HG03175 (cell line): Measurements from ENCODE around the gene C10orf88.

Source experiments
- ATAC-seq: cut with Tn5 transposase; IDR thresholded peaks from one replicate; pipeline ENCODE4 v1.9.1; 2021; ENCODE audit warnings: mild to moderate bottlenecking, moderate library complexity; ENCODE audit not compliant: unreplicated experiment

C10orf88 gene, protein sequence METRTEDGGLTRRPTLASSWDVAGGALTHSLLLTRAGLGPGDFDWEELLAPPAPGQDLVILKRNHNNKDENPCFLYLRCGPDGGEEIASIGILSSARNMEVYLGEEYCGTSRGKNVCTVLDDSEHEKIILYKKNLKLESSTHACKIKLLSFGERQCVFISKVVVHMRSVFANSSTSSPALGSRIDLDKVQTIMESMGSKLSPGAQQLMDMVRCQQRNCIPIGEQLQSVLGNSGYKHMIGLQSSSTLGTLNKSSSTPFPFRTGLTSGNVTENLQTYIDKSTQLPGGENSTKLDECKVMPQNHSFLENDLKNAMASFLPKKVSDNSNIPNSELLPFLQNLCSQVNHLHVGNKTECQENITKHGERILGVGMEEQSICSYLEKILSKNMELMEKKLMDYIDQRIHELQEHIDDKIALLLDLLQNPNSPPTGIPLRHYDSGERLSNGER

DNA sequence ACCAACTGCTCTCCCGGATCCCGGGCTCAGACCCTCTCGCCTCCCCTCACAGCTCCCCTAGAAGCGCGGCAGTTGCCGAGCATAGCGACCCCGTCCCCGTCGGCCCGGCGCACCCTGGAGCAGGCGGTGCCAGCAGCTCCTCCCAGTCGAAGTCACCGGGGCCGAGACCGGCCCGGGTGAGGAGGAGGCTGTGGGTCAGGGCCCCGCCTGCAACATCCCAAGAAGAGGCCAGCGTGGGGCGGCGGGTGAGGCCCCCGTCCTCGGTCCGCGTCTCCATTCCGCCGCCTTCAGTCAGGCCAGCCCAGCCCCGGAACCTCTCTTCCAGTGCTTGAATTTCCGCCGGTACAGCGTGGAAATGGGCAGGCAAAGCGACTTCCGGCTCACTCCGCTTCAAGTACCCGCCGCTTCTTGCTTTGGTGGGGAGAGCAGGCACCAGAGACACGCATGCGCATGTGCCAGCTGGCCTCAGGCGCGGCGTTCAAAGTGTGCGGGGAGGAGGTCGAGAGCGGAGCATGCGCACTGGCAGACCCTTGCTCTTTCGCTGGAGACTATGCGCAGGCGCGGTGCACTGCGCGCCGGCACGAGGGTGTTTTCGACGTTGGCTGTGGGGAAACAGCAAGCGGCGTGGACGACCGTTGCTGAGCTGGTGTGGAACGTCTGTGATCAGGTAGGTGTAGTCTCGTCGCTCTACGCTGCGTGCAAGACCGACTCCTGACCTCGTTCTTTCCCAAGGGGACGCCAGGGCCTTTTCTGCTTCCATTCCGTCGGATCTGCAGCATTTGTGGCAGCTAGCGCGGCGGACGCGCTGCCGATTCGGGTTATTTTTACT, at the start of gene C10orf88:
C10orf88 (minus strand) TSS at position 326 of the 829 bp plus-strand sequence; CDS start at position 277, 49 bp downstream.
- ATAC-seq: peak; percentile 99

DNA sequence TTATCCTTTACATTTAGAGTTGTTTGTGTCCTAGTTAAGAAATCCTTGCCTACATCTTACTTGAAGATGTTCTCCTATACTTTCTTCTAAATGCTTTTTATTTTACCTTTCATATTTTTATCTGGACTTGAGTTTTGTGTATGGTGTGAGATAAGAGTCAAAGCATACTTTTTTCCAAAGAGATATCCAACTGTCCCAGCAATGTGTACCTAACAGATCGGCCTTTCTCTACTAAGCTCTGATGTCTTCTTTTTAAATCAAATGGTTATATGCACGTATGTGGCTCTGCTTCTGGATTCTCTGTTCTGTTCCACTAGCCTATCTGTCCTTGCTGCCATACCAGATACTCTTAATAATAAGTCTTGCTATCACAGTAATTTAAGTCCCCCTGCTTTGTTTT, 47.3 kb upstream of the C10orf88 start:
- ATAC-seq: no peak

DNA sequence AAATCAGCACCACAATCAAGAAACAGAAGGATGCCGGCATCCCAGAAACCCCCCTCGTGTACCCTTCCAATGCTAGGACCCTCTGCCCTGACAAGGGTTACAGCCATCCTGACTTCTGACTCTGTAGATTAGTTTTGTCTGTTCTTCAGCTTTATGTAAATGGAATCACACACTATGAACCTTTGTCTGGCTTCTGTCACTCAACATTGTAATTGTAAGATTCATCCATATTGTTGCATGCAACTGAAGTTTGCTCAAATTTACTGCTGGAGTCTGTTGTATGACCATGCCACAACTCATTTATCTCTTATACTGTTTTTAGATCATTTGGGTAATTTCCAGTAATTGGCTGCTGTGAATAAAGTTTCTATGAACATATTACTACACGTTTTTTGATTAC, 46.1 kb upstream of the C10orf88 start:
- no peak for ATAC-seq

DNA sequence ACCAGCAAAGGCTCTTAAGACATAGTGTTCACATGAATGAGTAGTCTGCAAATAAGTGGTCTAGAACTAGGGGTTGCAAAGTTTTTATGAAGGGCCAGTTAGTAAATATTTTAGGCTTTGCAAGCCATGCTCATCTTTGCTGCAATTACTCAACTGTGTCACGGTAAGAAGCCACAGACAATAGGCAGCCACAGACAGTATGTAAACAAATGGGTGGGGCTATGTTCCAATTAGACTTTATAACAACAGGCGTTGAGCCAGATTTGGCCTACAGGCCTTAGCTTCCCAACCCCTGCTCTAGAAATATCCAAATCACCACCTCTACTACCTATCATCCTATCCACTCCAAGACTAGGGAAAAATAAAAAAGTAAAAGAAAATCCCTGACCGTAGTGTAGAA, 45.3 kb upstream of the C10orf88 start:
- ATAC-seq: no peak

DNA sequence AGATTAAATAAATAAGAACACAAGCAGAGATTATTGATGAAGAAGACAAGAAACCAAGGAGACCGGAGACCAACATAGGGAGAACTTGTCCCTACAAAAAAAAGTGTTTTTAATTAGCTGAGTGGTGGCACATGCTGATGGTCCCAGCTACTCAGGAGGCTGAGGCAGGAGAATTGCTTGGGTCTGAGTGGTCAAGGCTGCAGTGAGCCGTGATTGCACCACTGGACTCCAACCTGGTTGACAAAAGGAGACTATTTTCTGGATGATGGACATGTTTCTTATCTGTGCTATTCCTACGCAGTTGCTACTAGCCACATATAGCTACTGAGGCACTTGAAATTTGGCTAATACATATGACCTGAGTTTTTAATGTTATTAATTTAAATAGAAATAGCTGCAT, 44.9 kb upstream of the C10orf88 start:
- ATAC-seq: no peak

DNA sequence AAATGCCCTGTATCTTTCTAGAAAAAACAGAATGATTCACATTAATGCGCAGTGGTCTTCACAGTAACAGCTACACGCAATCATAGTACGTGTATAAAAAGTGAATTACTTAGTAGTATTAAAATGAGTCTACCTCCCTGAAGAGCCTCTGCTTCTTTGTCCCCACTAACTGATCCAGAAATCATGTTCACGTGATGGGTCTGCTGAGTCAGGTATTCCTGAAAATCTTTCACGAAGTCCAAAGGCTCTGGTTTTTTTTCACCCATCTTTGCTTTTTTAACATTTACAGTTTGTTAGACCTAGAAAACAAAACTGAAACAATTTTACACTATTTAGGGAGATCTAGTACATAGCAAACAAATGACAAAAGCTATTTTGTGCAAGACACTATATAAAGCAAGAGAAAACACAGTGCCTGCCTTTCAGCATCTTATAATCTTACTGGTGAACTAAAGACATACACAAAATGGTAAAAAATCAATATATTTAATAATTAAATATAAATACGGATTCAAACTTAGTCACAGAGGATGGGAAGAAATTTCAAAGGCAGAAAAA, 44.4 kb upstream of the C10orf88 start:
- ATAC-seq: no peak

DNA sequence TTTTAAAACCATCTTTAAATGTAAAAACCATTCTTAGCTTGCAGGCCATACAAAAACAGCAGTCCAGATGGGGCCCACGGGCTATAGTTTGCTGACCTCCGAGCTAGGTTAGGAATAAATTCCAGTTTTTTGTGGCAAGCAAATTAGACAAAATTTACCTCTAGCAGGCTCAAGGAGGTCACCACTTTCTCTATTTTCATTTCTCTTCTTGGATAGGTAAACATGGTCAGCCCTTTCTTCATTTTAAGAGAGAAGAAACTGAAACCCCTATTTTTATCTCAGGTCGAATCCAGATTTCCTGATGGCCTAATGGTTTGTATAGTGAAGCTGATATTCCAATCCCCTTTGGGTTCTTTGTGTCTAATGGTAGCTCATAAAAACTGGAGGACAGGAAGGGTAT, 43.8 kb upstream of the C10orf88 start:
- ATAC-seq: no peak

DNA sequence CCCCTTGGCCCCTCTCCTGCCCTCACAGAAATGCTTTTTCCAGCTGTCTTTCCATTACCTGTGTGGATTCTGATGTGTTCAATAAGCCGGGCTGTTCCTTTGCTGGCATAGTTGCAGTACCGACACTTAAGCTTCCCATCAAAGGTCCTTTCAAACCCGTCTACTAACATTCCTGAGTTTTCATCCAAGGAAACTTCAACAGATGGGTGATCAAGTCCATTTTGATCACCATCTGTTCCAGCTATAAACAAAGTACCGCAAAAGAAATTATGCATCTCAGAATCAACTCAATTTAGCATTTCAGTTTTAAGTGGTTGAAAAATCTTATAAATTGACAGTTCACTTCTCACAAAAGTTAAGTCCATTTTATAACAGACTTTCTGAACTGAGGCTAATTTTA, 41.9 kb upstream of the C10orf88 start:
- no peak for ATAC-seq

DNA sequence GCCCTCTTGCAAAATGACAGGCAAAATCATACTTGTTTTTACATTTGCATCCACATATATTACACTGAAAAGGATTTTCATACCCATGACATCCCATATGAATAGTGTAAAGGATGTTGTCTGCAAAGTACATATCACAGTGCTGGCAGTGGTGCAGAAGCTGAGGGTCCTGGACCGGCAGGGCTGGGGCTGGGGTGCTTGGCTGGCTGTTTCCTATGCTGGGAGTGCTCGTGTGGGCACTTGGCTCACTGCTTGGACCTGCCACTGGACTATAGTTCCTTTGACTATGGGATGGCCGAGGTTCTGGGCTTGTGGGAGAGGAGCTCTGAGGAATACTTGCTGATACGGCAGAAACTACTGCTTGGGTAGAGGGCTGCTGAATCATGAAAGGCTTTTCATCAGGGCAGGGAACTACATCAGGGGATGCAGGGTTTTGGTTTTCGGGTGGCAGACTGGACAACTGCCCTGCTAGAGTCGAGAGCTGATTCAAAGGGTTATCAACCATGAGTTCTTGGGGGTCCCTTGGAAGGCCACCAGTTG, 39.8 kb upstream of the C10orf88 start:
- no peak for ATAC-seq

DNA sequence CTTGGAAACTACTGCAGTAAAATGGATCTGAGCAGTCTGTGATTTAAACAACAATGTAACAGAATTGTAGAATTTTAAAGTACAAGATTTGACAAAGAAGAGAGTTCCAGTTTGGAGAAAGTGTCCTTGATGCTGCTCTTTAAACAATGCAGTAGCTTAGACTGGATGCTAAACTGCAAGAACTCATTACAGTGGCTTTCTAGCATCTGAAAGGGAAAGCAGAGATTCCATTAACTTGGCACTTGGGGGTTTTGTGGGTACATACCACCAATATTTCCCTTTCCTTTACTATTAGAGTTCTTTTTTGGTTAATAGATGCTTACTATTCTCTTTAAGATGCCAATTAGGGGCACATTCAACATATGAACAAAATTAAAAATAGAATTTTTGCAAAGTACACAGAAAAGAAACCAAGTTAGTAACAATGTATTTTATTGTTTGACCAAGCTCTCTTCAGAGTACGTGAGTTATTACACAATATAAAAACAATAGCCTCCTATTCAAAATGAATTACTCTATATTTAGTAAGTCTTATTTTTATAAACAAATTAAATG, 38.1 kb upstream of the C10orf88 start:
- no peak for ATAC-seq

DNA sequence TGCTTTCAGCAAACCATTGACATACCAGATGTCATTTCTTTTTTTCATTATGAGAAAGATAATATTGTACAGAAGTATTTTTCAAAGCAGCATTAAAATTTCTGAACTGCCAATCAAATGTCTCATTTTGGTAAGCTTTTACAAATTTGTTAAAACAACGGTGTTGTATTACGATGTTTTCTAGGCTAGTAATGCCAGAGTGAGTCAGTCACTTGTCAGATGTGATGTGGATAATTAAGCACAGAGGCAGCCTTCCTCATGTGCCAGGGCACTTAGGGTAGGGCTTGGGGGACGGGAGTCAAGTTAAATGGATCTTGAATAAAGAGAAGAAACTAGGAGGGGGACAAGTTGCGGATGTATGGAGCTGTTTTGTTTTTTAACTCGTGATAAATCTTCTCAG, 36.3 kb upstream of the C10orf88 start:
- ATAC-seq: no peak

DNA sequence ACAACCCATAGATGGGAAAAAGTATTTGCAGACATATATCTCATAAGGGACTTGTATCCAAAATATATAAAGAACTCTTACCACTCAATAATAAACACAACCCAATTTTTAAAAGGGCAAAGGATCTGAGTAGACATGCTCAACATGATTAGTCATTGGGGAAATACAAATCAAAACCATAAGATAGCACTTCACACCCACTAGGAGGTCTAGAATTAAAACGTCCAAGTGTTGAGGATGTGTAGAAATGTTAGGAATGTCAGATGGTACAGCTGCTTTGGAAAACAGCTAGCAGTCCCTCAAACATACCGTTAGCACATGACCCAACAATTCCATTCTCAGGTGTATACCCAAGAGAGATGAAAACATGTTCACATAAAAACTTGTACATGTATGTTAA, 34.5 kb upstream of the C10orf88 start:
- no peak for ATAC-seq

DNA sequence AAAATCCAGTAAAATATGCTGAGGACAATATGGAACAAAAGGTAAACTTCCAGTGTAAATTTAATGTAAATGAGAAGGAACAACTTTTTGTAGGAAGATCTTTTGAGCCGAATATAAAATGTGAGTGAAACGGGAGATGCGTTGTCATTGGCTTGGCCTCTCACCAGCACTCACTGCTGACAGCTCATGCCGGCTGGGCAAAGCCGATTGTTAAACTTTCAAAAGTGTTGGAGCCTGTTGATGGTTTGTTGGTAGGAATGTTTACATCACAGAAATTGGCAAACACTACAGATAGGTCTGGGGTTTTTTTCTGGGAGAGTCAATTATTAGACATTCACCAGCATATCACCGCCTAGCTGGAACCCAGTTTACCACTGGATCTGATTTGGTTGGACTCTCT, 32.3 kb upstream of the C10orf88 start:
- ATAC-seq: no peak

DNA sequence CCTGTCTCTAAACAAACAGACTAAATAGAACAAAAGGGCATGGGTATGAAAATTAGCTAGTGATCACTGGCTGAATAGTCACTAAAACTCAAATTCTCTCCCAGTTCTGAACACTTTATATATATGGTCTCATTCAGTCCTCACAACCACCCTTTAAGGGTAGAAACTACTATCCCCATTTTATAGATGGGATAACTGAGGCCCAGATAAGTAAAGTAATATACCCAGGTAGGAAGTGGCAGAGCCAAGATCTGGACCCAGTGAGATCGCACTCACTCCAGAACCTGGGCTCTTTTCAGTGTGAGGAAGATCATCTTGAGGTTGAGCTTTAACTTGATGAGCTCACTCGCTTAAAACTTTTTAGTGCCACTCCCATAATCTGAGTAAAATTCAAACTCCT, 30.7 kb upstream of the C10orf88 start:
- no peak for ATAC-seq

DNA sequence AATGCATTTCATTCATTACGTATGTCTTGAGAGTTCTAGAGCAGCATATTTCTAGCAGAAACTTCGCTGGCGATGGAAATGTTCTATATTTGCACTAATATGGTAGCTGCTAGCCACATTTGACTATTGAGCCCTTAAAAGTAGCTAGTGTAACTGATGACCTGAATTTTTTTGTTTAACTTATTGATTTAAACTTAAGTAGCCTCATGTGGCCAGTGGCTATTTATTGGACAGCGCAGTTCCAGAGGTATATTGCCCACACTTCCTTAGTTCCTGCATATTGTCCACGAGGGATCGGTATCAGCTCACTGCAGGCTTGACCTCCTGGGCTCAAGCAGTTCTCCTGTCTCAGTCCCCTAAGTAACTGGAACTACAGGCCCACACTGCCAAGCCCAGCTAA, 29.9 kb upstream of the C10orf88 start:
- ATAC-seq: no peak

DNA sequence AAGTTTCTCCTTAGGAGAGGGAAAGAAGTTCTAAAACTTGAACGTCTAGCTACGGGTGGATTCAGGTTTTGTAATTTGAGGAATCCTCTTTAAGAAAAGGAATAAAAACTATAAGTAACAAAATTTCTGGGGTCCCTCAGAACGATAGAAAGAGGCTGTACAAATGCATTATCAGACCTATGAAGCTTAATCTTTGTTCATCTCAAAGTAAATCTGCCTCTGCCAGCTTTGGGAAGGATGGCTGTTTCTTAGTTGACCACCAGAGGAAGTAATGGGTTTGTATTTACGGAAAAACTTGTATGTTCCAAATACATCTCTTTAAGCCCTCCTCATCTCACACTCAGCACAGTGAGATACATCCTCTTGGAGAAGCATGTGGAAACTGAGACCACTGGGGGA, 27.0 kb upstream of the C10orf88 start:
- ATAC-seq: no peak

DNA sequence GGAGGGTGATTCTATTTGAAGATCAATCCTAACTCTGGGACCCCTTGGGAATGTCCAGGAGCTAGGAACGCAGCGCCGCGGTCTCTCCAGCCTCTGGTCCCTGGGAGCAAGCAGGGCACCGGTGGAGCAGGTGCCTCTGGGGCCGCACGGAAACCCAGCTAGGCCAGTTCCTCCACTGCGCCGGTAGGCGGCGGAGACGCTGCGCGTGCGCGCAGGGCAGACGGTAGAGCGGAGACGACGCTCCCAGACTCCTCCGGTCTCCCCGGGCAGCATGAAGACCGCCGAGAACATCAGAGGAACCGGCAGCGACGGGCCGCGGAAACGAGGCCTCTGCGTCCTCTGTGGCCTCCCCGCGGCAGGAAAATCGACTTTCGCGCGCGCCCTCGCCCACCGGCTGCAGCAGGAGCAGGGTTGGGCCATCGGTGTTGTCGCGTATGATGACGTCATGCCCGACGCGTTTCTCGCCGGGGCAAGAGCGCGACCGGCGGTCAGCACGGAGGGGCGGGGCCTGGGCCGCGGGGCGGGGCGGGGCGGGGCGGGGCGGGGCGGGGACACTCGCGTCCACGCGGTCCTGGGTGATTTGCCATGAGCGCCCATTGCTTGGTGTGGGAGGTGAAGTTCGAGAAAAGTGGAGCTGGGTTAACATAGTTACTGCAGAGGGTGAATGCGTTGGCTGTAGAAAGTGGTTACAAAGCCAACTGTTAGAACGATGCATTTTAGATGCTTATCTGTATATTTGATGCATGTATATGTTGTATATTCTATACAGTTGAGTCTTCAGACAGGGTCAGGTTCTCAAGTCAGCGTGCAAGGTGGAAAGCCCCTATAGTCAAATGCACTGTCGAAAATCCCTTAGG, 26.4 kb upstream of the C10orf88 start, which contains the start of gene PSTK:
PSTK (plus strand) TSS at position 193 of the 857 bp plus-strand sequence; CDS start at position 272, 79 bp downstream.
- peak; percentile 98 for ATAC-seq

DNA sequence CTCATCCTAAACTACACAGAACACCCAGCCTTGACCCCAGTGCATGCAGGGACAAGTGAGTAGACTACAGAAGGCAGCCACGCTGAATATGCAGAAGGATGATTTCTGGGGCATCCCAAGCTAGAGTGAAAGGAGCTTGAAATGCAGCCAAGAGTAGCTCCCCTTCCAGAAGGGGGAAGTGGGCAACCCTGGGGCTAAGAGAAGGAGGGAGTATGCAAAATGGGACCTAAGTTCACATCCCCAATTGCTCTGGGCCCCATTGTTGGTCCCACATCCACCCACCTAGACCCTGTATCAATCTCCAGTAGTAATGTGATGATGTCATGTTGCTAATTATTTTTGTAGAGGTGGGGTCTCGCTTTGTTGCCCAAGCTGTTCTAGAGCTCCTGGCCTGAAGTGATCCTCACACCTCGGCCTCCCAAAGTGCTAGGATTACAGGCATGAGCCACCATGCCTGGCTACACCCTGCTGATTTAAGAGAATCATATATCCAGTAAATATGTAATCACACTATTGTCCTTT, 20.6 kb upstream of the C10orf88 start:
- no peak for ATAC-seq

DNA sequence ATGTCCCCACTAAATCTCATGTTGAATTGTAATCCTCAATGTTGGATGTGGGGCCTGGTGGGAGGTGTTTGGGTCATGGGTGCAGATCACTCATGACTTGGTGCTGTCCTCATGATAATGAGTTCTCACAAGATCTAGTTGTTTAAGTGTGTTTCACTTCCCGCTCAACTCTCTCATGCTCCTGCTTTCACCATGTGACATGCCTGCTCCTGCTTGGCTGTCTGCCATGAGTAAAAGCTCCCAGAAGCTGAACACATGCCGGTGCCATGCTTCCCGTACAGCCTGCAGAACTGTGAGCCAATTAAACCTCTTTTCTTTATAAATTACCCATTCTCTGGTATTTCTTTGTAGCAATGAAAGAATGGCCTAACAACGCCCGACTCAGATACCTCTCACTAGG, 20.0 kb upstream of the C10orf88 start:
- ATAC-seq: no peak

DNA sequence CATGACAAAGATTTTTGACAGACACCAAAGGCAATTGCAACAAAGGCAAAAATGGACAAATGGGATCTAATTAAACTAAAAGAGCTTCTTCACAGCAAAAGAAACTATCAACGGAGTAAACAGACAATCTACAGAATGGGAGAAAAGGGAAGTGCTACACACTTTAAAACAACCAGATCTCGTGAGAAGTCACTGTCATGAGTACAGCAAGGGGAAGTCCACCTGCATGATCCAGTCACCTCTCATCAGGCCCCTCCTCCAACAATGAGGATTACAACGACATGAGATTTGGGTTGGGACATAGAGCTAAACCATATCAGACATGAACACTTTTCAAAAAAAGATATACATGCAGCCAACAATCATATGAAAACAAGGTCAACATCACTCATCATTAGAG, 14.7 kb upstream of the C10orf88 start:
- ATAC-seq: no peak
